SHP77 treated with DMSO at 0.1 percent for 48 hours (cell line): ENCODE data around the gene DRD5.
"Not testable (repeated sequence)": the region's sequence is repeated elsewhere in the genome, so short reads cannot be mapped to it uniquely, and the experiment has no call there.

Experiments used
- DNase-seq: peaks from one replicate; lab custom pipeline; 2025; lab: John Stamatoyannopoulos, UW

Gene DRD5

DNA sequence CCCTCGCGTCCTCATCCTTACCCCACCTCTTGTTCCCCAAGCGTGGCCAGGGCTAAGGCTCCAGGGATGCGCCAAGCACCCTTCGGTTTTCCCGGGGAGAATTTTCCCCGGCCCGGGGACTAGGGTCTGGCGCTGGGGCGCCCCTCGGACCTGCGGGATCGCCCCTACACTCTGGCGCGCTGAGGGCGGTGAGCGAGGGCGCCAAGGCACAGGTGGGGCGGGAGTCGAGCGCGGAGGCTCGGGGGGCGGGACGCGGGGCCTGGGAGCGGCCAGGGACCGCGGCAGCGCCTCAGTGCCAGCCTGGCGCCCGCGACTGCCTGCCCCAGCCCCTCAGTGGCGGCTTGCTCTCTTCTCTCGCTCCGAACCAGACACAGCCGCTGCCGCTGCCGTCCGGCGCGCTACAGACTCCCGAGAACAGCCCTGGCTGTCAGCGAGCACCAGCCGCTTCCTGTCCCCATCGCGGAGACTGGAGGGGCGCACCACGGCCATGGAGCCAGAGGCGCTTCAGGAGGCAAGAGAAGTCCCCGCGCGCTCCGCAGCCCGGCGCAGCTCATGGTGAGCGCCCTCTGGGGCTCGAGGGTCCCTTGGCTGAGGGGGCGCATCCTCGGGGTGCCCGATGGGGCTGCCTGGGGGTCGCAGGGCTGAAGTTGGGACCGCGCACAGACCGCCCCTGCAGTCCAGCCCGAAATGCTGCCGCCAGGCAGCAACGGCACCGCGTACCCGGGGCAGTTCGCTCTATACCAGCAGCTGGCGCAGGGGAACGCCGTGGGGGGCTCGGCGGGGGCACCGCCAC, at the start of gene DRD5:
Gene DRD5 (plus strand): TSS at position 292 of the 793 bp plus-strand sequence. CDS start 396 bp downstream, at position 688.
- no peak for DNase-seq

DNA sequence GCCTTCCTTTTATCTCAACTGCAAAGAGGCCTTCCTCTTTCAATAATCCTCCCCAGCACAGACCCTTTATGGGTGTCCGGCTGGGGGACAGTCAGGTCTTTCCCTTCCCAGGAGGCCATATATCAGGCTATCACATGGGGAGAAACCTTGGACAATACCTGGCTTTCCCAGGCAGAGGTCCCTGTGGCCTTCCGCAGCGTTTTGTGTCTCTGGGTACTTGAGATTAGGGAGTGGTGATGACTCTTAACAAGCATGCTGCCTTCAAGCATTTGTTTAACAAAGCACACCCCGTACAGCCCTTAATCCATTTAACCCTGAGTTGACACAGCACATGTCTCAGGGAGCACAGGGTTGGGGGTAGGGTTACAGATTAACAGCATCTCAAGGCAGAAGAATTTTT, 49.2 kb upstream of the DRD5 start:
- DNase-seq = not testable (repeated sequence)

DNA sequence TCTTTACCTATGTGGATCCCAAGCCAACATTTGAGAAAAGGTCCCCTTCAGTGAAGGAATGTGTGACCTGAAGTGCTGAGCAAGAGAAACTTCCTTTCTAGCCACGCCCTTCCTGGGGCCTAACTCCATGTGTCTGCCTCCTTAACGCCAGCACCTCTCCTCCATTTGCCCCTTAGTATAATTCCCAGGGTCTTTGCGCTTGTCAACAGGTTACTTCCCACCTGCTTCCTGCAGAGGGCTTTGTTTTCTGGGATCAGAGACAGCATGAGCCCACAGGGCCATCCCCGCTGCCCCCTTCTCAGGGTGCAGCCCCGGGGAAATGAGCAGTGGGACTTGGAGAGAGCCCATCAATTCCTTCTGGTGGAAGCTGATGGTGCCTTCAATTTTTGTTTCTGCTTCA, 45.9 kb upstream of the DRD5 start:
- DNase-seq = no peak

- DNase-seq = not testable (repeated sequence)
Measured at GRCh38 chr4:9737280-9737679, 44.2 kb upstream of the DRD5 start.

DNA sequence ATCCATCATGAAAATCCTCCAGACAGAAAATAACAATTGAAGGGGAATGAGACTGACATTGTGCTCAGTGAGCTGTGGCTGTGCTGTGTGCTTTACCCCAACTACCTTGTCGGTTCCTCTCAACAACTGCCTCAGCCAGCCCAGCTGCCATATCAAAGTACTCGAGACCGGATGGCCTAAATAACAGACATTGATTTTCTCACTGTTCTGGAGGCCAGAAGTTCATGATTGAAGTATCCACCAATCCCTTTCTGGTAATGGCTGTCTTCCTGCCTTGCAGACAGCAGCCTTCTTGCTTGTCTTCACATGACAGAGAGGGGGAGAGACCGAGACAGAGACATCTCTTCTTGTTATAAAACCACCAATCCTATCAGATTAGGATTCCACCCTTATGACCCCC, 37.6 kb upstream of the DRD5 start:
- not testable (repeated sequence) for DNase-seq

DNA sequence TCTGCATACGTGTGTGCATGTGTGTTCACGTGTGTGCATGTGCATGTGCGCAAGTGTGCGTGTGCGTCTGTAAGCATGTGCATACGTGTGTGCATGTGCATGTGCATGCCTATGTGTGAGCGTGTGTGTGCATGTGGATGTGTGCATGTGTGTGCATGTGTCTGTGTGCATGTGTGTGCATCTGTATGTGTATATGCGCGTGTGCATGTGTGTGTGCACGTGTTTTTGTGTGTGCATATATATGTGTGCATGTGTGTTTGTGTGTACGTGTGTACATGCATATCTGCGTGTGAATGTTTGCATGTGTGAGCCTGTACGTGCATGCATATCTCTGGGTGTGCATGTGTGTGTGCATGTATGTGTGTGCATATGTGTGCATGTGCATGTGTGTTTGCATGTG, 35.7 kb upstream of the DRD5 start:
- DNase-seq = no peak

DNA sequence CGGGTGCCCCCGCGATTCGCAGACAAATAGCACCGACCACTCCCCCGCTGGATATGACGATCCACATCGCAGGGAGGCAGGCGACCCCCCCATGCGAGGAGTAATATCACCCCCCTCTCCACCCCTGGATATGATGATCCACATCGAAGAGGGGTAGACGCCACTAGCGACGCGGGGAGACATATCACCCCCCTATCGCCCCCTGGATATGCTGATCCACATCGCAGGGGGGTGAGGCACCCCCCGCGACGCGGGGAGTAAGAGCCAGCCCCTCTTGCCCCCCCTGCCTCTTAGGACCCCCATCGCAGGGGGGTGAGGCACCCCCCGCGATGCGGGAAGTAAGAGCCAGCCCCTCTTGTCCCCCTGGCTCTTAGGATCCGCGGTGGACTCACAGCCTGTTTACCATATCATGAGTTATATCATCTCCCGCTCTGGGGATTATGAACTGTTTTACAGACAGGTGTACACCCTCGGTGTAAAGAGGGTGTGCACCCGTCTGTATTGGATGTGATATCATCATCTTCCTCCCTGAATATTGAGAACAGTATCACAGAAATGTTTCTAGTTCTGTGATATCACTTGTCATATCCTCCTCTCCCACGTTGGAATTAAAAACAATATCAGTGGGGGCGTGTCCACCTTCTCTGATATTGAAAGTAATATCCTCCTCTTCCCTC, 22.7 kb upstream of the DRD5 start:
- no peak for DNase-seq

DNA sequence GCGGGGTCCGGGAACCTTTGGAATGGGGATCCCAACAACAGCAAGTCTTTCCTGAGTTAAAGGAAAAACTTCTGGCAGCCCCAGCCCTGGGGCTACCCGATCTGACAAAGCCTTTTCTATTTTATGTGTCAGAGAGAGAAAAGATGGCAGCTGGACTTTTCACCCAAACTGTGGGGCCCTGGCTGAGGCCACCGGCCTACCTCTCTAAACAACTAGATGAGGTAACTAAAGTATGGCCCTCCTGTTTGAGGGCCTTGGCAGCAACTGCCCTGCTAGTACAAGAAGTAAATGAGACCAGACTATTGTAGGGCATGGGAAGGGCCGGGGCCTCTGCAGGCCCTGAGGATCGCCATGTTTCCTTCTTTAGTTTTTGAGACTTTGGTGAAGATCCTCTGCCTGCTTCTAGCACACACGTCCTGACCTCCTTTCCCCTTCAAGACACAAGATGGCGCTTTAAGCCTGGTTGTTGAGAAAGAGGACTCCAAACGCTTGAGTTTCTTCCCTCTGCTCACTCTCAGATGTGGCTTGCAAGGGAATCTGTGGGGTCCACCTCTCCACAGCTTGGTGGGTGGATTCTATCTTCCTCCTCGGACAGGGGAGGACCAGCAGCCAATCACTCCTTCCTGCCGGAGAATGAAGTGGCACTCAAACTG, 18.5 kb upstream of the DRD5 start:
- DNase-seq = peak; percentile 21

DNA sequence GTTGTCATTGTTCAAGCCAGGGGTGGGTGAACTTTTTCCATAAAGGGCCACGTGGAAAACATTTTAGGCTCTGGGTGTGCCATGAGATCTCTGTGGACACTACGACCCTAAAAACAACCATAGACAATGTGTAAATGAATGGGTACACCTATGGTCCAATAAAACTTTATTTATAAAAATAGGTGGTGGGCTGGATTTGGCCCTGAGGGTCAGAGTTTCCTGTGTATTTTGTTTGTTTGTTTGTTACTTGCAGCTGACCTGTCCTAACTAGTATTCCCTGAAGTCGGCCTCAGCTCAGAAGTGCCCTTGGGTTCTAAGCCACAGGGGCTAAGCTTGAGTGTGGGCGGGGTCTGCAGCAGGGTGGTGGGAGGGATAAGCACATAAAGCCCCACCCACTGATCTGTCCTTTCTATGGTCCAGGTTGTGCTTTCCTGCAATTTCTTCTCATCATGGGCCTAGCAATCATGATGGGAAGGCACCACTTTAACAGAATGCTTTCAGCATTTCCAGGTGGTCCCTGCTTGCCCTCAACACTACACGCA, 17.2 kb upstream of the DRD5 start:
- DNase-seq = no peak

- DNase-seq = no peak
Measured at GRCh38 chr4:9765091-9765490, 16.3 kb upstream of the DRD5 start.

DNA sequence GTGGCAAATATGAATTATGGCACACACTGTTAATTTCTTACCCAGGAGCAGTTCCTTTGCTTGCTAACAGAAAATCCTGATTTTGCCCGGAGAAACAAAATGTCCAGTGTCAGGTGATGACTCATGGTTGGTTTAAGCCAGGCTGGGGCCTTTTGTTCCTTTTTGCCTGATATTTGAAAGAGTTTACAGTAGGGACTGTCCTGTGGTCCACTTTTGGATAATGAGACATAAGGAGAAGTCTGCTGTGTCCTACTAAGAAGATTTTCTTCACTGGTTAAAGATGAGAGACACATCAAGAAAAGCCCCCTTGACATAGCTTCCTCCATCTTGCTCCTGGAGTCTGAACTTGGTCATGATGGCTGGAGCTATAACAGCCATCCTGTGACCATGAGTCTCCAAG, 12.1 kb upstream of the DRD5 start:
- no peak for DNase-seq

DNA sequence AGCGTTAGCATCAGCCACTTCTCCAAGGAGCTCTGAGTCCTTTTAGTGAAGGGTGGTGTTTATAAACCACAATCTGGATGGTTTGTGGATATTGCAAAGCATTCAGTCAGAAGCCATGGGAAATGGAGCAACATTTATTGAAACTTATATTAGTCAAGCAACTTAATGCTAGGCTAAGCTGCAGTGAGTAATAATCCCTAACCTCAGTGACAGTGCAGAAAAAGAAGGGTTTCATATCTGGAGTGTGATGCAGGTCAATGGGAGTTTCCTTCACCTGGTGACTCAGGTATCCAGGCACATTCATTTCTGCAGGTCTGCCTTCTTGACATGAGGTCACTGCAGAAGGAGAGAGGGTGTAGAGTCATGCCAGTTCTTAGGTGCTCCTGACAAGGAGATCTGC, 10.4 kb upstream of the DRD5 start:
- no peak for DNase-seq

GRCh38 chr4:9773471-9773870, 8.0 kb upstream of the DRD5 start:
- no peak for DNase-seq

DNA sequence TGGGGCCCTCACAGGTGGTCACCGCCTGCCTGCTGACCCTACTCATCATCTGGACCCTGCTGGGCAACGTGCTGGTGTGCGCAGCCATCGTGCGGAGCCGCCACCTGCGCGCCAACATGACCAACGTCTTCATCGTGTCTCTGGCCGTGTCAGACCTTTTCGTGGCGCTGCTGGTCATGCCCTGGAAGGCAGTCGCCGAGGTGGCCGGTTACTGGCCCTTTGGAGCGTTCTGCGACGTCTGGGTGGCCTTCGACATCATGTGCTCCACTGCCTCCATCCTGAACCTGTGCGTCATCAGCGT, 652 bp downstream of the DRD5 start:
- no peak for DNase-seq

DNA sequence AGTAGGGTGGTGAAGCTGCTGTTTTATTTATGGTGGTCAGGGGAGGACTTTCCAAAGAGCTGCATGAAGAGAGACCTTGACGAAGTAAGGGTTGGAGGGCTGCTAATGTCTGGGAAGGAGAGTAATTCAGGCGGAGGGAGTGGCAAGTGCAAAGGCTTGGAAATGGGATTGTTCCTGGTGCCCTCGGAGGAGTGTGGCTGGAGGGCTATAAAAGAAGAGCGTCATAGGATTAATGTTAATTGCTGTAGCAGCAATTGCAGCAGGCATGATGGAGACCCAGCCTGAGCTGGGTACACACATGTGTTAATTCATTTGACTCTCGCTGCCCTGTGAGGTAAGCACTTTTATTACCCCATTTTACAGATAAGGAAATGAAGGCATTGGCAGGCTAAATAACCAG, 4.5 kb downstream of the DRD5 start:
- not testable (repeated sequence) for DNase-seq

DNA sequence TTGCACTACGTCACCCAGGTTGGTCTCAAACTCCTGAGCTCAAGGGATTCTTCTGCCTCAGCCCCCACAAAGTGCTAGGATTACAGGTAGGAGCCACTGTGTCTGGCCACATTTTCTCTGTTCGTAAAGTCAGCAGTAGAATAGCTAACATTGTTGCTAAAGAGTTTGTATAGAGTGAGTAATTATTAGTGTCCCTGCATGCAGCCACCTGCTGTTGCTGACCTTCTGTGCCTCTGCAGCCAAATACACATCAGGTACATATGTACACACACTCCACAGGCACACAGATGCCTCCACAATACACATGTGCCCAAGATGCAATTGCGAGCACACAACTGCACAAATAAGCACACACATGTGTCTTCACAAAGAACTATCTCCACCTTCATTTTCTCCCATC, 10.9 kb downstream of the DRD5 start:
- DNase-seq = no peak

- DNase-seq = not testable (repeated sequence)
Measured at GRCh38 chr4:9796641-9797040, 15.2 kb downstream of the DRD5 start.

- no peak for DNase-seq
Measured at GRCh38 chr4:9800848-9801247, 19.4 kb downstream of the DRD5 start.

- DNase-seq = no peak
Measured at GRCh38 chr4:9804918-9805317, 23.5 kb downstream of the DRD5 start.

DNA sequence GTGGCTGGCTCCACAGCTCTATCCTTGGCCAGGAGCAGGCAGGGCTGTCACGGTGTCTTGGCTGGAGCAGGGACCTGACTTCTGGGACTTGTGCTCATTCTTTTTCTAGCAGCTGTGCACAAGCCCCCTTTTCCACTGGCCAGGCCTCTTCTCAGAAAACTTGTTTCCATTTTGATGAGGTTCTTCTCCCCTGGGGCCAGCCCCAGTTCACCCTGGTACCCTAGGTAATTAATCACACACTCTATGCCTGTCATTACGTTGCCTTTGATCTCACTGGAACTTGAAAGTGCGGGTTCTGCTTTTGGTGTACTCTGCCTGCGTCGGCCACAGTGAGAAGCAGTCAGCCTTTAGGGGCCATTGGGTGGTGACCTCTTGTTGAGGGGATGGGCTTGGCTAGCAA, 26.6 kb downstream of the DRD5 start:
- no peak for DNase-seq

DNA sequence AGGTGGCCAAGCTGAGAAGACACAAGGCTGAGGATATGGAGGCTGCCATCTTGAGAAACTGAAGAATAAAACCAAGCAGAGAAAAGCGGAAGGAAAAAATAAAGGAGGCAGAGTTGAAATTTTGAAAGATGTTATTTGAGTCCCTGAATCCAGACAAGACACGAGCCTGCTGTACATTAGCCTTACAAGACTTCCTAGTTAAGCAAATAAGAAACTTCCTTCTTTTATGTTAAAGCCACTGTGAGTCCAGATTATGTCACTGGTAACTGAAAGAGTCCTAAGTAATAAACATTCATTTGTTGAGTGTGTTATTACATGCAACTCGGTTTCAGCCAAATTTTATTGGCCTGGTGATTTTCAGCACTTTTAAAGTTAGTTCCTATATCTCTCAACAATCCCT, 30.4 kb downstream of the DRD5 start:
- no peak for DNase-seq

DNA sequence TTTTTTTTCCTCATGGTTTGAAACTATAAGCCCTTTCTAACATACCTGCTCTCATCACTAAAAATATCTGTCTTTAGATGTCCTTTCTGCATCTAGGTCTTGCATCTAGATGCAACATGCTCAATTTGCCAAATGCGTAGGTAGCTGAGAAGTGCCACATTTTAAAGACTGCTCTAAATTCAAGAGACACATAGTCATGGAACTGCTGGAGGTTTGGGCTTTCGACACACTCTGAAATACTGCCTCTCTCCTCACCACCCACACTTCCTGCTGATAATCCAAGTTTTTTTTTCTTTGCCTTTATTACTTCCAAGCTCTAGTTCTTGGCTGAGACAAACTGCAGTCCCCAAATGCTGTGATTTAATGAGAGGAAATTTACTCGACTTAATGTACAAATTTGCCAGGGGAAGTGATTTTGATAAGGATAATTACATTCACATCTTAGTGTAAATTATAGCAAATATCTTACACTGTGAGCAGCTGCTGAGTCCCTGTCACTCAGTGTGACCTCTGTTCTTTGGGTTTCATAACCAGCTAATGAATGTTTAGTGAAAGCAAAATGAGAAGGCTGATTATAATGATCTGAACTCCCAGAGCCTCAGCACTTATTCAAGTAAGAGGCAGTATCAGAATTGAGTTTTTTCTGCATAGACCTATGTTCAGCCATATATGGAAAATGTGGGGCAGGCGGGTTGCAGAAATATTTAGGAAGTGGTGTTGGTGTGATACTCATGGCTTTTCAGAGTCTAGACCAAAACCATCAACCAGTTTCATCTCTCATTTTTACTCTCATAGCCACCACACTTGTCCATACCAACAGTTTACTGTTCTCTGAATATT, 31.3 kb downstream of the DRD5 start:
- no peak for DNase-seq
